HG03135 (cell line): ENCODE data around the gene TRIM33.

ENCODE experiments used
- ATAC-seq: cut with Tn5 transposase; IDR thresholded peaks from one replicate; pipeline ENCODE4 v1.9.1; 2021; ENCODE audit warnings: mild to moderate bottlenecking, moderate library complexity; ENCODE audit not compliant: unreplicated experiment

Gene TRIM33

DNA sequence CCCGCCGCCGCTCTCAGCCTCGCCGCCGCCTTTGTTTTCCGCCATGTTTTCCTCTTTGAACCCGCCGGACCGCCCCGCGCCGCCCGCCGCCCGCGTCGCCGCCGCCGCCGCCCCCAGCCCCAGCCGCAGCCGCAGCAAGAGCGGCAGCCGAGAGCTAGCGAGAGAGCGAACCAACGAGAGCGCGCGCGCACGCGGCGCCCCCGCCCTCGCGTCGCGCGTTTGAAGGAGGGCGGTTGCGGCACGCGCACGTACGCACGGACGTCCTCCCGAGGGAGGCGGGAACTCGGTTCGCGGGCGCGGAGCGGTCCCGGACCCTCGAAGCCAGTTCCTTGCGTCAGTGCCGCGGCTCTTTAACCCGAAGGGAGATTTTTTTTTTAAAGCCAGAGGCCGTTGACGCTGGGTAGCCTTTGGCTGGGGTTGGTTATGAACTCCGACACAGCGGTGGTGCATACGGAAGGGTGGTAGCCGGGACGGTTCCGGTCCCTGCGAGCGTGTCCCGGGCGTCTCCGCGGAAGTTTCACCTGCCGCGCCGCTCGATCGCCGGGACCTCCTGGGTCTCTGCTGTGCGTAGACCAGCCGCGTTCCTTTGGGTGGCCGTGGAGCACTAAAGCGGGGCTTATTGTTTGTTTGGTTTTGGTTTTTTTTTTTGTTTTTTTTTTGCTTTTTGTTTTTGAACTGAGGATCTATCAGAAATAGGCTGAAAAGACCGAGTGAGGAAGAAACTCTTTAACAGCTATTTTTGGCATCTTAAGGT, at the start of gene TRIM33:
TSS of gene TRIM33 (minus strand) at position 172 of the 754 bp plus-strand sequence. CDS start at position 45, 127 bp downstream.
- peak; percentile 77 for ATAC-seq

DNA sequence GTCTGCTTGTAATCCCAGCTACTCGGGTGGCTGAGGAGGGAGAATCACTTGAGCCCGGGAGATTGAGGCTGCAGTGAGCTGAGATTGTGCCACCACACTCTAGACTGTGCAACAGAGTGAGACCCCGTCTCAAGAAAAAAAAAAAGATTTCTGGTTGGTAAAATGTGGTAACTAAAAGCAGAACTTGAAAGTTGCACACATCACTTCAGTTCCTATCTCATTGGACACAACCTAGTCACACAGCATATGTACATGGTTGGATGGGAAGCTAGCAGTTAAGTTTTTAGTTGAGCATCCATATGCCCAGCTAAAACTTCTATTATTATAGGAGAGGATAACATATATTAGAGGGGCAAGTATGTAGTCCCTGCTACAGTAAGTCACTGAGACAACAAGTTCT, 48.4 kb upstream of the TRIM33 start:
- no peak for ATAC-seq

DNA sequence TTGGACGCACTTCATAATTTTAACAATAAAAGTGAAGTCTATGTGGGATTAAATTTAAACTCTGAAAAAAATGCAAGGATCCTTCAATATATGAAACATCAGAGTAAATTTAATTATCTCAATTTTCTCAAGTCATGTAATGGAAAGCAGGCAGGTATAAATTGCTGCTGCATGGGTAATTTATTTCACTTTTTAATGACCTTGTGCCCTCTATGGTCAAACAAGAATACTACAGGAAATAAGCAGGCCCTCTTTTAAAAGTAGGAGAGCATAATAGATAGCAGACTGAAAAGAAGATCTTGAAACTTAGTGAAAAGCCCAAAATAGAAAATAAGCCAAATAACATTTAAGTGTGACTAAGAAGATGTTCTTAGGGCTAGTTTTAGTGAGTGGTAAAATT, 47.5 kb upstream of the TRIM33 start:
- no peak for ATAC-seq

DNA sequence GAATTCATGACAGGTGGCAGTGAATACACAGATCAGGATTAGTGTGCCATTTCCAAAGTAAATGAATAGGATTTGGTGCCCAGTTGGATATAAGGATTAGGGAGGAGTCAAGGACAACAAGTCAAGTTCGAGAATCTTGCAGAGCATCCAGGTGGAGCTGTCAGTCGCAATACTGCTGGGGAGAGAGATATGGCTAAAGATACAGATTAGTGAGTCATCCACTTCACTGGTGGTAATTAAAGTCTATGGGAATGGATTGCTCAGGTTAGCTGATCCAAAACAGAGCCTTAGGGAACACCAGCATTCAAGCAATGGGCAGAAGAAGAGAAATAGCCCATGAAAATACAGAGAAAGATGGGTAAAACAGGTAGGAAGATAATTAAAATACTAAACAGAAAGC, 43.6 kb upstream of the TRIM33 start:
- ATAC-seq = no peak

DNA sequence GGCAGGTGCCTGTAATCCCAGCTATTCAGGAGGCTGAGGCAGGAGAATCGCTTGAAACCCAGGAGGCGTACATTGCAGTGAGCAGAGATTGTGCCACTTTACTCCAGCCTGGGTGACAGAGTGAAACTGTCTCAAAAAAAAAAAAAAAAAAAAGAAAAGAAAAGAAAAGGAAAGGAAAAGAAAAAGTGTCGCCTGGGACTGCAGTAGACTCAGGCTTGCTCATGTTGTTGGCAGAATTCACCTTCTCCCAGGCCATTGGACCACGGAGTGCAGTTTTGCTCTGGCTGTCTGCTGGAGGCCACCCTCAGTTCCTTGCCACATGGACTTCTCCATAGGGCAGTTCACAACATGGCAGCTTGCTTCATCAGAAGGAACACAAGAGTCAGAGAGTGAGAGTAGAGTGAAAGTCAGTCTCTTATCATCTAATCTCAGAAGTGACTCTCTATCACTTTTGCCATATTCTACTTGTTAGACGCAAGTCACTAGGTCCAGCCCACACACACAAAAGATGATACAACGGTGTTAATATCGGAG, 41.2 kb upstream of the TRIM33 start:
- no peak for ATAC-seq

DNA sequence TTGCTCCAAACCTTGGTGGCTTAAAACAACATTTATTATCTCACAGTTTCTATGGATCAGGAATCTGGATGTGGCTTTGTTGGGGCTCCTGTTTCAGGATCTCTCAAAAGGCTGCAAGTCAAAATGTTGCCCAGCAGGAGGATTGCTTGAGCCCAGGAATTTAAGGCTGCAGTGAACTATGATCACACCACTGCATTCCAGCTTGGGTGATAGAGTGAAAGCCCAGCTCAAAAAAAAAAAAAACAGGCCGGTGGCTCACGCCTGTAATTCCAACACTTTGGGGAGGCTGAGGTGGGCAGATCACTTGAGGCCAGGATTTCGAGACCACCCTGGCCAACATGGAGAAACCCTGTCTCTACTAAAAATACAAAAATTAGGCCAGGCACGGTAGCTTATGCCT, 40.4 kb upstream of the TRIM33 start:
- no peak for ATAC-seq

DNA sequence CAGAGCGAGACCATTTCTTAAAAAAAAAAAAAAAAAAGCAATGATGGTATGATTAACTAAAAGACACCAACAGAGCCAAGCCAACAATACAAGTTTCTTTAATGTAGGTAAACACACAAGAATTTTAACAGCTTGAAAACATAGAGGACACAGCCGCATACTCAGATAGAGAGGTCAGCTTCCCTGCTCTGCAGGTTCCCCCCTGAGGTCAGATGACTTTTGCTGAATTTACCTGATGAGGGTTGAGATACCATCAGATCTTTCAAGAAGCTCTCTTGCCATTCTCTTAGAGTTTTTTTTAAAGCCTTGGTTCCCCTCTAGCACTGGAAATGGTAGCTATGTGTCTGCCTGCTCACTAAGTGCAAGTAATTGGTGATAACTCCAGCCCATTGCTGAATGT, 39.3 kb upstream of the TRIM33 start:
- no peak for ATAC-seq

DNA sequence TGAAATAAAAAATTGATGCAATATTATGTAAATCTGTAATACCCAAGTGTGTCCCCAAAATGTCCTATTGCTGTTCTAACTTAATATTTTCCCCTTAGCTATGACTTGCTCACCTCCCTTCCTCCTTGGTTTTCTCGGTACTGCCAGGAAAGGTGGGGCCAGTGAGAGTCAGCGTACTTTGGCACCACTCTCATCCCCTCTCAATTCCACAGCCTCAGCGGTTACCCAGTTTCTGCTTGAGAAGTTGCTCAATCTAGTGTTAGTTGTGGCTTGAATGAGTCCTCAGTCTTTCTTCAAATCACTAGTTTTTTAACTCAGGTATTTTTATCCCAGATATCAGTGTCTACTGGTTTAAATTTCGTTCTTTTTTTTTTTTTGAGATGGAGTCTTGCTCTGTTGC, 38.1 kb upstream of the TRIM33 start:
- no peak for ATAC-seq

DNA sequence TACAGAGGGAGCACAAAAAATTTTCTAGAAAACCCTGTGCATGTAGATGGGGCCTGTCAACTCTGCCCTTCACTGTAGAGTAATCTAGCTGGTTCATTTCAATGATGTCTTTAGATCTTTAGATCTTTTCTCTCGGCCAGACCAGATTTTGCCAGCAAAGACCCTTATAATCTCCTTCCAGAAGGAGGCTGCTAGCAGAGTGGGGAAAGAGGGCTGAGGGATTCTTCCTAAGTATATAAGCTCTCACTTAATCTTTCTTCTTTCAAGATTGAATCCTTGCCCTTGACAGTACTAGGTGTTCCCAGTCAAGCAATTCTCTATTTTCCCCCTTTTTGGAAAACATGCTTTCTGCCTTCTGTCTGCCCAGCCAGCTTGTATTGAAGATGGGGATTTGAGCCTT, 36.1 kb upstream of the TRIM33 start:
- ATAC-seq = no peak

DNA sequence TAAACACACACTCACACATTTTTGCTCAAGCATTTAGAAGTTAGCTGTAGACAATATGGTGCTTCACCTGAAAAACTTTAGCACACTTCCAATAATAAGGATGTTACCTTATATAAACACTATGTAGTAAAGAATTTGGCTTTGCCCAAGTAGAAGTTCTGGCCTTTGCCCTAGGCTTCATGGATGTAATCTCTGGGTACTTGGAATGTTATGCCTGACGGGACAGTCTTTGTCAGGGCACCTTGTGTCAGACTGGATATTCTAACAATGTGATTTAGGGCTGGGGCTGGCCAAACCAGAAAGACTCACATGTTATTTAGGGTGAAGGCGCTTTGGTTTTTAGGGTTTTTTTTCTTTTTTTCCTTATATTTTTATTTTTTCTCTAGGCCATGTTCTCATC, 34.8 kb upstream of the TRIM33 start:
- no peak for ATAC-seq

DNA sequence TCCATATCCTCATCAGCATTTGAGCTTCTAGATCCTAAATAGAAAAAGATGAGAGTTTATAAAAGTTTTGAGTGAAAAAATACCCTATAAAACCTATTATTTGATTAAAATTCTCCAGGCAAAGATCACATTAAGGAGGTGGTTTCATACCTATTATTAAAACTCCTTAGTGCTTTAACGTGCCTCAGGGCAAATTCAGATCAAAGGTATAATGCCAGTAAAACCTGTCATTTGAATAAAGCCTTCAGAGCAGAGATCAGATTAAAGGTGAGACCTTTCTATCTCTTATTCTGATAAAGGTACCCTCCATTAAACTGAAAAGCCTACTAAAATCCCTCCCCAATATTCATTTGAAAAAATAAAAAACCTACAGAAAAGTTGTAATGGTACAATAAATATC, 34.3 kb upstream of the TRIM33 start:
- ATAC-seq = no peak

DNA sequence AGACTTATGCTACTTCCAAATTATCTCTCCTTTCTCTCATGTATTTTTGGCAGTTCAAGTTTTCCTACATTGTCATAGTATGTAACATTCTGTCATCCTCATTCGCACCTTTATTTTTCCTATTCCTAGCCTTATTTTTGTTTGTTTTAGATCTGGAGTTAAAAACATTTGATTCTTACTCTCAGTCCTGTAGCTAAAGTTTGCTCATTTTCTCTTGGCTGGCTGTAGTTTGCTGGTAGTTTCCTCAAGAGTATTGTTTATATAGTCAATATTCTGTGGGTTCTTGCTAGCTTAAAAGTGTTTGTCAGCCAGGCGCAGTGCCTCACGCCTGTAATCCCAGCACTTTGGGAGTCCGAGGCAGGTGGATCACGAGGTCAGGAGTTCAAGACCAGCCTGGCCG, 29.8 kb upstream of the TRIM33 start:
- no peak for ATAC-seq

DNA sequence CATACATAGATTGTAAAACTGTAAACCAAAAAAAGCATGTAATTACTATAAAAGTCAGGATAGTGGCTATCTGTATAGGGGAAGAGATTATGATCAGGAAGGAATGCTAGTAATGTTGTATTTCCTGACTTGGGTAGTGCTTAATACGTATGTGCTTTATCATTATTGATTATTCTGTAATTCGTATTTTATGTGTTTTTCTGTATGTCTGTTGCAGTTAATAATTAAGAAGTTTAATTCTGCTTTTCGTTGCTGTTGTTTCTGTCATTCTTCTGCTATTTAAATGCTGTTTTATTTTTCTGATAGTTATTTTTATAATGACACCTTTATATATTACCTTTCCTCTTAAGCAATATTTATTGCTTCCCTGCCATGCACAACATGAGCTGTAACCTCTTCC, 29.3 kb upstream of the TRIM33 start:
- ATAC-seq = no peak

DNA sequence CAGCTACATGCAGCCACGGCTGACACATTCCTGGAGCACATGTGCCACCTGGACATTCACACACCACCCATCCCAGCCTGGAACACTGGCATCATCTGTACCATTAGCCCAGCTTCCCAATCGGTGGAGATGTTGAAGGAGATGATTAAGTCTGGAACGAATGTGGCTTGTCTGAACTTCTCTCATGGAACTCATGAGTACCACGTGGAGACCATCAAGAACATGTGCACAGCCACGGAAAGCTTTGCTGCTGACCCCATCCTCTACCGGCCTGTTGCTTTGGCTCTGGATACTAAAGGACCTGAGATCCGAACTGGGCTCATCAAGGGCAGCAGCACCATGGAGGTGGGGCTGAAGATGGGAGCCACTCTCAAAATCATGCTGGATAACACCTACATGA, 25.0 kb upstream of the TRIM33 start:
- ATAC-seq = no peak

DNA sequence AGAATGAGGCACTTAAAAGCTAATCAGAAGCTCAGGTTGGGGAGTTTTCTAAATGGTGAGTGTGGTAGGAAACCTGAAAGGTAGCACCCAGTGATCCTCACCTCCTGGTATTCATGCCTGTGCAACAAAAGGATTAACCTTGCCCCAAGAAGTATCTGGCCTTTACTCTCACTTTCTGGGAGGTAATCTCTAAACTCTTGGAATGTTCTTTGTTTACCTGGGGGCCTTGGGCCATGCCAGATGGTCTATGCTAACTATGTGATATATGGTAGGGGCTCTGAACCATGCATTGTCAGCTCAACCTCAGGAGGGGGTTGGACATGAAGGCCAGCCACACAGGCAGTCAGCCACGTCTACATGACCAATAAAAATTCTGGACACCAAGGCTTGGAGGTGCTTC, 24.4 kb upstream of the TRIM33 start:
- no peak for ATAC-seq

DNA sequence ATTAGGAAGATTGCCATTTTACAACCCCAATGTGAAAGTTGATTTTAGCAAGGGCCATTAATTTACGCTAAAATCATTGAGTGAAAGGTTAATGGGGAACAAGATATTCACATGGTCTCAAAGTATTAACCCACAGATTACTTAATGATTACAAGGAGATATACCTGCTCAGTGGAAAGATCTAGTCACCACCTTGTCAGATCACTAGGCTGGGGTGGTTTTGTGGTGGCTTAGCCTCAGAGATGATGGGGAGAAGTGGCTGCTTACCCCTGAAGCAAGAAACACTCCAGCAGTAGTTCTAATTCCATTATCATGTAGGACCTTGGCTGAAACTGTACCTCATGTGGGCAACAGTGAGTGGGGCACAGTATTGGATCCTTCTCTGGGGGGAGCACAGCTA, 20.1 kb upstream of the TRIM33 start:
- ATAC-seq = no peak

DNA sequence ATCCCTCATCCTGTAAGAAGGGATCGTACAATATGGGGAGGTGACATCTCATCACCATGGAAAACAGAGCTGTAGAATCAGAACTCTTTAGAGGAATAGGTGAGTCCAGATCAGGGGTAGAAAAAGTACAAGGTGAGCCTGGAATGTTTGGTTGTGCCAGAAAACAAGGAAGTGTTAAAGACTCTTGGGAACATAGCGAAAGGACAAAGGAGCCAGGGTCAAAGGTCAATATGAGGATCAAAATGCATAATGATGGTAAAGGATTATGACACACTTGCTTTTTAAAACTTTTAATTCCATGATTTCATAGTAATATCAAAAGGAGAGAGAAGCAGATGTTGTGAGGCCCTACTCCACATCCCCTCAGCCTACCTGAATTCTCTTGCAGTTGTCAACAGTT, 19.2 kb upstream of the TRIM33 start:
- no peak for ATAC-seq

DNA sequence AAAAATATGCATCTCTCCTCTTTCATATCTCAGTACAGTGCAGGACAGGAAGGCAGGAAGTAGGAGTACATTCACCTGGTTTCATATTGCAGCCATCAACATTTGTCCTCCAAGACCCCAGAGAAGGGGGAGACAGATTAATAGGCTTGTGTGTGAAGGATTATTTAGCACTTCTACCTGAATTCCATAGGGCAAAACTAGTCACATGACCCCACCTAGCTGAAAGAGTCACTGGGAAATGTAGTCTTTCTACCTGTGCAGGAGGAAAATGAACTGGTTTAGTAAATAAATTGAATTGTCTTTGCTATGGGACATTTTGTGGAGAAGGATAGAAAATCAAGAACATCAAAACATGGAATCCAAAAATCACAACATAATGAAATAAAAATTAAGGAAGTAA, 13.9 kb upstream of the TRIM33 start:
- no peak for ATAC-seq

DNA sequence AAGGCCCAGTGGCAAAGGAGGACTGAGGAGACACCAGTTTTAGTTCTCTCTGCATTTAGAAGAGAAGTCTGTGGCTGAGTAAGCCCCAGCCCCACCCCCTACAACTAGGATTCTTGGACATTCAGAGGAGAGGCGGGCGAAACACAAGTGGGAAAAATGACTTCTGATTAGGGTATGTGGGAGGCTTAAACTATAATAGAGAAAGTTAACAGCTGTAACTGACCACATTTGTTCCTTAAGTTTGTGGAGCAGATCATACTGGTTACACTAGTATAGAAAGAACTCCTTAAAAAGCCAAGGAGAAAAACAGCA, 11.2 kb upstream of the TRIM33 start:
- ATAC-seq = no peak

DNA sequence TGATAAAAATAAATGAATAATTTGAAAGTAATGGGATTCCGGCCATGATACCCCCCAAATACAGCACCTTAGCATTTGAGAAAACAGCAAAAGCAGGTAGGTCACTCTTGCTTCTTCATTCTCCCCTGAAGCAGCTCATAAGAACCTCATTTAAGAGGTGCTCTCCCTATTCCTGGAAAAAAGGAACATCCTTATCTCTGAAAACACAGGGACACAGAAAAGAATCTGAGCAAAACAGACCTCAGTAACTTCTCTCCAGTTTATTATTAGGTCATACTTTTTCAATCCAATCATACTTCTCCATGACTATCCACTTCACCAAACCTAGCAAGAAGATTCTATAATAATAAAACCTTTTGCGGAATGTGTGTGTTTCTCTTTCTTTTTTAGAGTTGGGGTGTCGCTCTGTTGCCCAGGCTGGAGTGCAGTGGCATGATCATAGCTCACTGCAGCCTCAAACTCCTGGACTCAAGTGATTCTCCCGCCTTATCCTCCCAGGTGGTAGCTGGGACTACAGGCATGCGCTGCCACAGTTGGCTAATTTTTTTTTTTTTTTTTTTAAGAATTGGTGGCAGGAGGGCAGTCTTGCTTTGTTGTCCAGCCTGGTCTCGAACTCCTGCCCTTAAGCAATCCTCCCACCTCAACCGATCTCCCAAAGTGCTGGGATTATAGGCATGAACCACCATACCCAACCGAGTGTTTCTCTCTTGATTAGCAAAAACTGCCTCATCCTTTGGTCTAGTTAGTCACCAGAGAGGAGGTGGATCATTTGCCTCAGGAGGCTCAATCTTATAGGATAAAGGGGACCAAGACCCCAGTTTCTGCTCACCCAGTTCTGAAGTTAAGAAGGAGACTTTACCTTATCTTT, 10.6 kb upstream of the TRIM33 start:
- ATAC-seq = no peak

DNA sequence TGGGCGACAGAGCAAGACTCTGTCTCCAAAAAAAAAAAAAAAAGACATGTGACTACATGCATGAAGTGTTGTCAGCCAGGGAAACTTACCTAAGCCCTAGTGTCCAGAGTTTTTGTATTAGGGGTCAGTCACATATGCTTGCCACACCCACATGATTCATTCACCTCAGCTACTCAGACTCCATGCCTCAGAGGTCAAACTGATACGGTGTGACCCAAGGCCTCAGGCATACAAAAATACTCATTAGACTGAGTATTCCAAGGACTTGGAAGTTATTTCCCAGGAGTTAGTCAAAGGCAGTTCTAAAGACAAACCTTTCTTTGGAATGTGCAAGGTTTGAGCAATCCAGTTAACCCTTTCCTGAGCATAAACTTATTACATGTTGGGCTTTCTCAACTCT, 6.3 kb upstream of the TRIM33 start:
- ATAC-seq = no peak

DNA sequence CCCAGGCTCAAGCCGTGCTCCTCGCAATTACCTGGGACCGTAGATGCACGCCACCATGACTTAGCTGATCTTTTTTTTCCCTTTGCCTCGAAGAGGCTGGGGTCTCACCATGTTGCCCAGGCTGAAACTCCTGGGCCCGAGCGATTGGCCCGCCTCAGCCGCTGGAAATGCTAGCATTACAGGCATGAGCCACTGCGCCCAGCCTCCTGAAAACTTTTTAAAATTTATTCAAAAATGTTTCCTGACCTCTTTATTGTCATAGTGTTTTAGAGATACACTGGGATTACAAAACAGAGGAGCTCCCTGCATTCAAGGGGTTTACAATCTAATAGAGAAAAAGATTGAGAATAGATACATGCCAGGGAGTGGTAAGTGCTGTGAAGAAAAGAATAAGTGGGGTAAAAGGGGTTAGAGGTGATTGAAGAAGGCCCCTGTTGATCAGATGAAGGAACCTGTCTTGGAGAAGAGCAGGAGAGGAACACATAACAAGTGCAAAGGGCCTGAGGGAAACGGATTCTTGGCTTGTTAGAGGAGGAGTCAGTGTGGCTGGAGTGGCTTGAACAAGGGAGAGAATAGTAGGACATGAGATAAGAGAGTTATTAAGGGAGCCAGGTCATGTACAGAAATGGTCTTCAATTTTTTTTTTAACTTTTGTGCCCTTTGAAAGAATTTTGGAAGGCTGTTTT, 1.7 kb upstream of the TRIM33 start:
- no peak for ATAC-seq
